HL-60 (cell line): Measurements from ENCODE around the gene NKX6-1.

ENCODE experiments used
- DNase-seq, 2 experiments: peaks; one replicate each; pipeline ENCODE4 v3.0.0-alpha.2; 2010 to 2020; ENCODE audit warnings: low read depth in 1 of 2, low spot score in 1 of 2
- H3K27ac ChIP-seq: fragments of 250-450 bp; sonication (Bioruptor Pico); replicated peaks from 2 replicates; pipeline ENCODE4 v1.5.1; 2020; ENCODE audit warnings: mild to moderate bottlenecking, moderate library complexity
- H3K27me3 ChIP-seq: fragments of 250-450 bp; sonication (Bioruptor Pico); 2 replicates; pipeline ENCODE4 v1.5.1; 2021; ENCODE audit warnings: mild to moderate bottlenecking, moderate library complexity; ENCODE audit not compliant: insufficient read depth, poor library complexity, severe bottlenecking
- H3K4me3 ChIP-seq: replicated peaks from 2 replicates; pipeline ENCODE4 v1.5.1; 2011; ENCODE audit warnings: mild to moderate bottlenecking, control low read depth, low read length; ENCODE audit not compliant: insufficient read depth
- CTCF ChIP-seq: IDR thresholded peaks from one replicate; pipeline ENCODE4 v1.5.1; 2011; ENCODE audit warnings: low read length, control low read depth, inconsistent platforms; ENCODE audit not compliant: insufficient read depth
- GABPA ChIP-seq: IDR thresholded peaks from 2 replicates; pipeline ENCODE4 v1.6.1; 2012; ENCODE audit warnings: low read depth
- POLR2AphosphoS5 ChIP-seq: IDR thresholded peaks from 2 replicates; pipeline ENCODE4 v1.6.1; 2012; ENCODE audit warnings: low read depth
- REST ChIP-seq: IDR thresholded peaks from 2 replicates; pipeline ENCODE4 v1.6.1; 2012; ENCODE audit warnings: low read depth; ENCODE audit not compliant: insufficient replicate concordance
- SPI1 ChIP-seq: IDR thresholded peaks from 2 replicates; pipeline ENCODE4 v1.6.1; 2012; ENCODE audit warnings: low read depth, mild to moderate bottlenecking, borderline replicate concordance

The NKX6-1 gene

GRCh38 chr4:84499624-84499982 lies 511 bp upstream of the NKX6-1 start:
- H3K4me3 ChIP-seq: no peak overlapping the region
- TF ChIP-seq SPI1: no peak
- no peak for DNase-seq
- H3K27ac ChIP-seq: no peak overlapping the region
- H3K27me3 ChIP-seq: peaks cover 89% of the 10 kb centered on the region

GRCh38 chr4:84498203-84498934 lies 723 bp downstream of the NKX6-1 start:
- peaks cover 89% of the 10 kb centered on the region for H3K27me3 ChIP-seq
- peak overlapping the region; percentile 30 for H3K4me3 ChIP-seq

GRCh38 chr4:84497504-84498202 lies 1.4 kb downstream of the NKX6-1 start:
- H3K27me3 ChIP-seq: peaks cover 86% of the 10 kb centered on the region
- H3K27ac ChIP-seq: no peak overlapping the region
- DNase-seq: no peak
- TF ChIP-seq SPI1 (no peak), POLR2AphosphoS5 (no peak), CTCF (no peak), GABPA (no peak), REST (no peak)
- H3K4me3 ChIP-seq: peak overlapping the region; percentile 30

More at GRCh38 chr4:84498203-84498934, 723 bp downstream of the NKX6-1 start:
- H3K27ac ChIP-seq: no peak overlapping the region
- TF ChIP-seq SPI1 (no peak), GABPA (no peak), CTCF (no peak), POLR2AphosphoS5 (no peak), REST (no peak)
- no peak for DNase-seq

- Histone ChIP-seq H3K27me3 (peaks cover 86% of the 10 kb centered on the region), H3K4me3 (no peak overlapping the region), H3K27ac (no peak overlapping the region)
- DNase-seq: no peak
- TF ChIP-seq GABPA: no peak
- TF ChIP-seq POLR2AphosphoS5: no peak
- no peak for TF ChIP-seq CTCF
- TF ChIP-seq SPI1: no peak
- no peak for TF ChIP-seq REST
Measured at GRCh38 chr4:84496706-84497503, 2.2 kb downstream of the NKX6-1 start.
